HG02852 (cell line): Measurements from ENCODE around the gene RNASE13.

Source experiments
- ATAC-seq: cut with Tn5 transposase; IDR thresholded peaks from one replicate; pipeline ENCODE4 v1.9.1; 2021; ENCODE audit warnings: mild to moderate bottlenecking, moderate library complexity; ENCODE audit not compliant: unreplicated experiment

RNASE13 gene

DNA sequence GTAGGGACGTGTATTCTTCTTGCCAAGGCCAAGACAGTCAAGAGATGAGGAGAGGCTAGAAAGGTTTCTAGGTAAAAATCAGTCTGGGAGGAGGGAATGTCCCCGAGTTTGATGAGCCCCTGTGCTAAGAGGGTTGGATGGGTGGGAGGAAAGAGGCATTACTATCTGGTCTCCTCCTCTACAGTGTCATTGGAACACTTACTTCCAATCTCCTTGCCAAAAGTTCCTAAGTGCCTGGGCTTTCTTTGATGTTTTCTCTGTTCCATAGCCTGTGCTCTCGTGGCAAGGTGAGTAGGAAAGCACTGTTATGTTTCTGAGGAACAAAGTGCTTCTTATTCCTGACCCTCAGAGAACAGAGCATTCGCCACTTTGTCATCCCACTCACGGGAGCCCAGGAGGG, at the start of gene RNASE13:
Gene RNASE13 (minus strand): TSS at position 101 of the 400 bp plus-strand sequence. CDS start 519 bp downstream, outside the sequence.
- no peak for ATAC-seq

GRCh38 chr14:21084396-21084795, 49.8 kb upstream of the RNASE13 start:
- no peak for ATAC-seq

DNA sequence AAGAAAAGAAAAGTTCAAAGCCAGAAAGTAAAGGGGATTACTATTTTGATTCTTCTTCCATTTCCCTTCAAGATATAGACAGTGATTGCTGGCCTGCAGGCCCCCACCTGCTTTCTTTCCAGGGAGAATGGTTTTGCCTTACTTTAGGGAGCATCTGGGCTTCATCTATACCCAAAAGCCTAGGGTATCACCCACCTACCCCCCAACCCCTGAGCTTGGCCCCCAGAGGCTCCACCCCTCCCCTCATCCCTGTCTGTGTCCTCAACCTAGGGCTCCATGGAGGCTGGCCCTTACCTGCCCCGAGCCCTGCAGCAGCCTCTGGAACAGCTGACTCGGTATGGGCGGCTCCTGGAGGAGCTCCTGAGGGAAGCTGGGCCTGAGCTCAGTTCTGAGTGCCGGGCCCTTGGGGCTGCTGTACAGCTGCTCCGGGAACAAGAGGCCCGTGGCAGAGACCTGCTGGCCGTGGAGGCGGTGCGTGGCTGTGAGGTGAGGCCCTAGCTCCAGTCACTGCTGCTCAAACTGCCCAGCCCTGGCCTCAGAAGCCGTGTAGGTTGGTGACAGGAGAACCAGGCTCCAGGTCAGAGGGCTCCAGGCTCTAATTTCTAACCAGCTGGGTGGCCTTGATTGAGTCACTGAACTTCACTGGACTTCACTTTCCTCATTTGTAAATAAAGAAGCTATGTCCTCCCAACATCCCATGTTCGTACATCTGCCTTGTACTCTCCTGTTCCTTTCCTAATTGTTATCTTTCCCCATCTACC, 49.1 kb upstream of the RNASE13 start:
- no peak for ATAC-seq

DNA sequence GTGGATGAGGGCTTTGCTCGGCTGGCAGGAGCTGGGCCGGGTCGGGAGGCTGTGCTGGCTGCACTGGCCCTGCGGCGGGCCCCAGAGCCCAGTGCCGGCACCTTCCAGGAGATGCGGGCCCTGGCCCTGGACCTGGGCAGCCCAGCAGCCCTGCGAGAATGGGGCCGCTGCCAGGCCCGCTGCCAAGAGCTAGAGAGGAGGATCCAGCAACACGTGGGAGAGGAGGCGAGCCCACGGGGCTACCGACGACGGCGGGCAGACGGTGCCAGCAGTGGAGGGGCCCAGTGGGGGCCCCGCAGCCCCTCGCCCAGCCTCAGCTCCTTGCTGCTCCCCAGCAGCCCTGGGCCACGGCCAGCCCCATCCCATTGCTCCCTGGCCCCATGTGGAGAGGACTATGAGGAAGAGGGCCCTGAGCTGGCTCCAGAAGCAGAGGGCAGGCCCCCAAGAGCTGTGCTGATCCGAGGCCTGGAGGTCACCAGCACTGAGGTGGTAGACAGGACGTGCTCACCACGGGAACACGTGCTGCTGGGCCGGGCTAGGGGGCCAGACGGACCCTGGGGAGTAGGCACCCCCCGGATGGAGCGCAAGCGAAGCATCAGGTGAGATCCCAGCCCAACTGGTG, 47.0 kb upstream of the RNASE13 start:
- no peak for ATAC-seq

DNA sequence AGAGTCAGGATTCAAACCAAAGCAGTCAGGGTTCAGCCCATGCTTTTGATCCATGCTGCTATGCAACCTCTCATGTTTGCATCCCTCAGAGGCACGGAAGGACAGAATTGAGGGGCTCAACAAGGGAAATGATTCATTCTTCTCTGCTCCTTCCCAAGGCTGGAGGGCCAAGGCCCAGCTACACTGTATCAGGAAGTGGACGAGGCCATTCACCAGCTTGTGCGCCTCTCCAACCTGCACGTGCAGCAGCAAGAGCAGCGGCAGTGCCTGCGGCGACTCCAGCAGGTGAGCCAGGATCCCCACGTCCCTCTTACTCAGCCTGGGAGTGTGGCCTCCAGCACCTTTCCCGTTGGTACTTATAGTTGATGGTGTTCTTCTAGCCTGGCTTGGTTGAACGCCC, 44.1 kb upstream of the RNASE13 start:
- ATAC-seq, result no peak

DNA sequence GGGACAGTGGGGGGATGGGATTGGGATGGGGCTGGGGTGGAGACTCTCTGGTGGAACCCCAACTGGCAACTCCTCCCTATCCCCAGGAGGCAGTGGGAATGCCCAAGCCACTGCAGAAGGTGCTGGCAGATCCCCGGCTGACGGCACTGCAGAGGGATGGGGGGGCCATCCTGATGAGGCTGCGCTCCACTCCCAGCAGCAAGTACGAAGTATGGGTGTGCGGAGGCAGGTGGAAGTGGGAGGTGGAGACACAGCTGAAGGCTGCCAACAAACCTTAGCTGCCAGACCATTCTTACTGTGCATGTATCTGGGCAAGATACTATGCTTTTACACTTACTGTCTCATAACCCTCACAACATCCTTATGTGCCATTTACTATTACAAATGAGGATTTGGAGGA, 43.7 kb upstream of the RNASE13 start:
- ATAC-seq, result no peak

- no peak for ATAC-seq
Measured at GRCh38 chr14:21077672-21078071, 43.1 kb upstream of the RNASE13 start.

- no peak for ATAC-seq
Measured at GRCh38 chr14:21075719-21076437, 41.3 kb upstream of the RNASE13 start.

DNA sequence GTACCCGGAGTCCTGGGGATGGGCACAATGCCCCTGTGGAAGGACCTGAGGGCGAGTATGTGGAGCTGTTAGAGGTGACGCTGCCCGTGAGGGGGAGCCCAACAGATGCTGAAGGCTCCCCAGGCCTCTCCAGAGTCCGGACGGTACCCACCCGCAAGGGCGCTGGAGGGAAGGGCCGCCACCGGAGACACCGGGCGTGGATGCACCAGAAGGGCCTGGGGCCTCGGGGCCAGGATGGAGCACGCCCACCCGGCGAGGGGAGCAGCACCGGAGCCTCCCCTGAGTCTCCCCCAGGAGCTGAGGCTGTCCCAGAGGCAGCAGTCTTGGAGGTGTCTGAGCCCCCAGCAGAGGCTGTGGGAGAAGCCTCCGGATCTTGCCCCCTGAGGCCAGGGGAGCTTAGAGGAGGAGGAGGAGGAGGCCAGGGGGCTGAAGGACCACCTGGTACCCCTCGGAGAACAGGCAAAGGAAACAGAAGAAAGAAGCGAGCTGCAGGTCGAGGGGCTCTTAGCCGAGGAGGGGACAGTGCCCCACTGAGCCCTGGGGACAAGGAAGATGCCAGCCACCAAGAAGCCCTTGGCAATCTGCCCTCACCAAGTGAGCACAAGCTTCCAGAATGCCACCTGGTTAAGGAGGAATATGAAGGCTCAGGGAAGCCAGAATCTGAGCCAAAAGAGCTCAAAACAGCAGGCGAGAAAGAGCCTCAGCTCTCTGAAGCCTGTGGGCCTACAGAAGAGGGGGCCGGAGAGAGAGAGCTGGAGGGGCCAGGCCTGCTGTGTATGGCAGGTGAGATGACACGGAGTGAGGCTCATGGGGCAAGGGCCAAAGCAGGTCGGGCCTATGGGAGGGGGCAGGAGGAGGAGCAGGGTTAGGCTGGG, 40.0 kb upstream of the RNASE13 start:
- no peak for ATAC-seq

DNA sequence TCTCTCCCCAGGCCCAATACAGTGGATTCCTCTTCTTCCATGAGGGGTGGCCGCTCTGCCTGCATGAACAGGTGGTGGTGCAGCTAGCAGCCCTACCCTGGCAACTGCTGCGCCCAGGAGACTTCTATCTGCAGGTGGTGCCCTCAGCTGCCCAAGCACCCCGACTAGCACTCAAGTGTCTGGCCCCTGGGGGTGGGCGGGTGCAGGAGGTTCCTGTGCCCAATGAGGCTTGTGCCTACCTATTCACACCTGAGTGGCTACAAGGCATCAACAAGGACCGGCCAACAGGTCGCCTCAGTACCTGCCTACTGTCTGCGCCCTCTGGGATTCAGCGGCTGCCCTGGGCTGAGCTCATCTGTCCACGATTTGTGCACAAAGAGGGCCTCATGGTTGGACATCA, 39.3 kb upstream of the RNASE13 start:
- ATAC-seq, result no peak

GRCh38 chr14:21072781-21073339, 38.3 kb upstream of the RNASE13 start:
- no peak for ATAC-seq

DNA sequence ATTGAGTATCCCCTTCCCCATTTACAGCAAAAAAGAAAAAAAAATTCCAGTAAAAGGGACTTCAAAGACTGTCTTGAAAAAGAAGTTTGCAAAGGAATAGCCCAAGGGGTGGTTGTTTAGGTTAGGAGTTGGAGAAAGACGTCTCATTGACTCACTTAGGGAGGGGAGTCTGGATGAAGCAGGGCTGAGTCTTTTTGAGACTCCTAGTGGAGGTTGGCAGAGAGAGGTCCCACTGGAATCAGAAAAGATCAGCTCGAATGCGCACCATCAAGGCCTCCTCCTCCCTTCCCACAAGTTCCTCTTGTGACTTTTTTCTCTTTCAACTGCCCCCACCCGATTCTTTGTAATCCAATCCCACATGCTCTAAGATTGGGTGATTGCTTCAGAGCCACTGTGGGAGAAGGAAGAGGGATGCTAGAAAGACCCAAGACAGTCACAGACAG, 37.4 kb upstream of the RNASE13 start:
- no peak for ATAC-seq

GRCh38 chr14:21071225-21072030, 36.8 kb upstream of the RNASE13 start:
- peak; percentile 74 for ATAC-seq

DNA sequence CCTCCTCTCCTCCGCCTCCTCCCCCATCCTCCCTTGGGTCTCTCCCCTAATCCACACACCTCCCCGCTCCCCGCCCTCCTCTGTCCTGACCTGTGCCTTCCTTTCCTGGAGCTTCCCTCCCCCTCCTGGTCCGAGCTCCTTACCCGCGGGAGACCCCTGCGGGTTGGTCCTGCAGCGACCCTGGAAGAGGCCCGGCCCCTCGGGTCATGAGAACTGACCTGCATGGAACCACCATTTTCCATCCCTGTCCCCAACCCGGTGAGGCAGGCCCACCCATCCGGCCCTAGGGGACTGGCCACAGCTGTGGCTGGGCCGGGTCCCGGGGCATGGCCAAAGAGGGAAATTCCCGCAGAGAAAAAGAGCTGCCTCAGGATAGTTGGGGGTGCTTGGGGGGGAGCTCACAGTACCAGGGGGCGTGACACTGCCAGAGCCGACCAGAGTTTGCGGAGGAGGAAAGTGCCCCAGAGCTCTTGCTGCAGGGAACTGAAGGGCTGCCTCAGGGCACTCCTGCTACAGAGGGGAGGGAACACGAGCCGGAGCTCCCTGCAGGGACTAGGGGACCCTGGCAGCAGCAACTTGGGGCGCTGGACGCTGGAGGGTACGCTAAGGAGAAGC, 36.1 kb upstream of the RNASE13 start:
- peak; percentile 25 for ATAC-seq

DNA sequence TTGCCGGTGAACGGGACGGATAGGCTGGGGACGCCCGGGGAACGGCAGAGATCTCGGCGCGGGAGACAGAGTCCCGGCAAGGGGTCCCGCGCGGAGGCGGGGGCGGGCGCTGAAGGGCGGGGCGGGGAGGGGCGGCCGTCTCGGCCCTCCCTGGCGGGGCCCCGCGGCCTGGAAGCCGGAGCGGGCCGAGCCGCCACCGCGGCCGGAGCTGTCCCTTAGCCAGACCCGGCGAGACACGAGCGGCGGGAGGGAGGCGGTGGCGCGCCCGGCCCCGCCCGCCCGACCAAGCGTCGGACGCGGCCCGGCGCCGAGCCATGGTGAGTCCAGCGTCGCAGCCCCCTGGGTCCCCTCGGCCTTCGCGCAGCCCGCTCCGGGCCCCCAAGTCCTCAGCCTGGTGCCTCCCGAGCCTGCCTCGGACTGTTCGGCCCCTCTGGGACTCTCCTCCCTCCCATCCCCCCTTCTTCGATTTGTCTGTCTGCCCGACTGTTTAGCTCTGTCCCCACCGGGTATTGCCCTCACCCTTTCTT, 35.5 kb upstream of the RNASE13 start, which contains the start of gene ARHGEF40:
Gene ARHGEF40 (plus strand): TSS at position 222 of the 527 bp plus-strand sequence. CDS start 93 bp downstream, at position 315.
- ATAC-seq, result no peak

DNA sequence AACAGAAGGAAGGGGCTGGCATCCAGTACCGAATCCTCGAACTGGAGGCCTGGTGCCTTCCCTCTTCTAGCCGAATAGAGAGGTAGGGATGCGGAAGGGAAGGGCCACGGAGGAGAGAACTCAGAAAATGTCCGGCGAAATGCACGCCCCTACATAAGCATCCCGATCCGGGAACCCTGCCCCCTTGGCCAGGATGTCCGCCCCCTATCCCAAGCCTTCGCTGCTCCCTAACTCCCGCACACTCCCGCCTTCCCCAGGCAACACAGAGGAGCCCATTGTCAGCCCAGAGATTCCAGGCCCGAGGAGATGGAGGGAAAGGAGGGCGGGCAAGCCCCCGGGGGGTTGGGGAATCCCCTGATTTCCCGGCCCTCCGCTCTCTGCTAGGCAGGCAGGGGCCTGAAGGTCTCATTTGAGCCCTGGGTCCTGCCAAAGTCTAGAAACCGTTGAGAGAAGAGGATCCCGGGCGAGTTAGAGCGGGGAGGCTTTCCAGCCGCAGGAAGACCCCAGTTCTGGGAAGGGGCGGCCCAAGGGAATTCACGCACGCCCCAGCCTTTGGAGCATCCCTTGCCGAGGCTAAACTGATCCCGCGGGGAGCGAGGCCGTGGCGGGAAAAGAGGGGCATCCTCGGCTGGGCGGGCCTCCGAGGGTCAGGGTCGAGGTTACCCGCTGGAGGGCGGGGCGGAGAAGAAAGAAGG, 34.9 kb upstream of the RNASE13 start:
- ATAC-seq, result no peak

GRCh38 chr14:21068521-21069387, 34.1 kb upstream of the RNASE13 start:
- ATAC-seq, result no peak
